ENCODE results near the gene OTUD7B. TPM values are rescaled to one million over a fixed set of nuclear protein-coding genes. Genes with fewer than 3 reads are reported as not detected.

OTUD7B gene
- total and polyA plus RNA-seq, 10 of the 15 experiments (the other 5 are each of a cell fraction or from before 2014, with no cell fraction given): 1.7 to 24.9 (median 6.6) TPM

DNA sequence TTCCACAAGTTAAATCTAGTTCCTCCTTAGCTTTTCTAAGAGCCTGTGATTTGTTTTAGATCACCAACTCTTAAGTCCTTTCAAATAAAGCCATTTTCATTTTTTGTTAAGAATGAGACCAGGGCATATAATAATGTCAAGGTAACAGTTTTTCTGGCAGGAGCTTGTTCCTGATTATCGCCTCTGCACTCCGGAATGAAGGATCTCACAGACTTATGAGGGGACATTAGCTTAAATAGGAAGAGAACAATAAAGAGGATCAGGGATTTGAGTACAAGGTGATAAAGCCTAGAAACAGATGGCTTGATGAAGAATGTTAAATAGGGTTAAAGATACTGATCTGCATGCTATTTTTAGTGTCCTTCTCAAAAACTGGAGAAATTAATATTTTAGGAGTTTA, 13.6 kb upstream of the OTUD7B start (continued):
- no peak for TF ChIP-seq MYB (IDR thresholded peaks at IDR 0.05; ENCODE audit: borderline replicate concordance, low read depth, low read length)
- TF ChIP-seq, protein P1, sequence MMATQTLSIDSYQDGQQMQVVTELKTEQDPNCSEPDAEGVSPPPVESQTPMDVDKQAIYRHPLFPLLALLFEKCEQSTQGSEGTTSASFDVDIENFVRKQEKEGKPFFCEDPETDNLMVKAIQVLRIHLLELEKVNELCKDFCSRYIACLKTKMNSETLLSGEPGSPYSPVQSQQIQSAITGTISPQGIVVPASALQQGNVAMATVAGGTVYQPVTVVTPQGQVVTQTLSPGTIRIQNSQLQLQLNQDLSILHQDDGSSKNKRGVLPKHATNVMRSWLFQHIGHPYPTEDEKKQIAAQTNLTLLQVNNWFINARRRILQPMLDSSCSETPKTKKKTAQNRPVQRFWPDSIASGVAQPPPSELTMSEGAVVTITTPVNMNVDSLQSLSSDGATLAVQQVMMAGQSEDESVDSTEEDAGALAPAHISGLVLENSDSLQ (IDR thresholded peaks at IDR 0.05): no peak
- TF ChIP-seq, protein P2, sequence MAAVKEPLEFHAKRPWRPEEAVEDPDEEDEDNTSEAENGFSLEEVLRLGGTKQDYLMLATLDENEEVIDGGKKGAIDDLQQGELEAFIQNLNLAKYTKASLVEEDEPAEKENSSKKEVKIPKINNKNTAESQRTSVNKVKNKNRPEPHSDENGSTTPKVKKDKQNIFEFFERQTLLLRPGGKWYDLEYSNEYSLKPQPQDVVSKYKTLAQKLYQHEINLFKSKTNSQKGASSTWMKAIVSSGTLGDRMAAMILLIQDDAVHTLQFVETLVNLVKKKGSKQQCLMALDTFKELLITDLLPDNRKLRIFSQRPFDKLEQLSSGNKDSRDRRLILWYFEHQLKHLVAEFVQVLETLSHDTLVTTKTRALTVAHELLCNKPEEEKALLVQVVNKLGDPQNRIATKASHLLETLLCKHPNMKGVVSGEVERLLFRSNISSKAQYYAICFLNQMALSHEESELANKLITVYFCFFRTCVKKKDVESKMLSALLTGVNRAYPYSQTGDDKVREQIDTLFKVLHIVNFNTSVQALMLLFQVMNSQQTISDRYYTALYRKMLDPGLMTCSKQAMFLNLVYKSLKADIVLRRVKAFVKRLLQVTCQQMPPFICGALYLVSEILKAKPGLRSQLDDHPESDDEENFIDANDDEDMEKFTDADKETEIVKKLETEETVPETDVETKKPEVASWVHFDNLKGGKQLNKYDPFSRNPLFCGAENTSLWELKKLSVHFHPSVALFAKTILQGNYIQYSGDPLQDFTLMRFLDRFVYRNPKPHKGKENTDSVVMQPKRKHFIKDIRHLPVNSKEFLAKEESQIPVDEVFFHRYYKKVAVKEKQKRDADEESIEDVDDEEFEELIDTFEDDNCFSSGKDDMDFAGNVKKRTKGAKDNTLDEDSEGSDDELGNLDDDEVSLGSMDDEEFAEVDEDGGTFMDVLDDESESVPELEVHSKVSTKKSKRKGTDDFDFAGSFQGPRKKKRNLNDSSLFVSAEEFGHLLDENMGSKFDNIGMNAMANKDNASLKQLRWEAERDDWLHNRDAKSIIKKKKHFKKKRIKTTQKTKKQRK (IDR thresholded peaks at IDR 0.05; ENCODE audit: low read depth, low read length): no peak

DNA sequence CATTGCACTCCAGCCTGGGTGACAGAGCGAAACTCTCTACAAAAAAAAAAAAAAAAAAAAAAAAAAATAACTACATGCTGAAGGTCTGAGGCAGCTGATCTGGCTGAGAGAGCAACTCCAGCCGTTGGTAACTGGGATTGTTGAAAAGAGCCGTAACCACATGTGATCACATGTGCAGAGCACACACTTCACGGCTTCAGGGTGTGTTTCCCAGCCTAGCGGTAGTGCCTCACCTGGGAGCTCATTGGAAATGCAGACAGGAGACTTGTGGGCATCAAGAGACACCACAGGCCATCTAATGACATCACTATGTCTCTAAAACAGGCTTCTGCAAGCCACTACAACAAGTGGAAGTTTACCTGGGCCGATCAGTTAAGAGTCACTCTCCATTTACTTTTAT, 11.8 kb upstream of the OTUD7B start:
- Histone ChIP-seq H3K4me2 (ENCODE audit: control insufficient read depth, insufficient read depth) (no peak overlapping the region), H3K27ac (ENCODE audit: control insufficient read depth, insufficient read depth) (no peak overlapping the region), H3K27me3 (replicated peaks in 1 of 2; ENCODE audit: control insufficient read depth in 2 of 2, insufficient read depth in 2 of 2, low read length in 1 of 2) (no peaks in the 10 kb centered on the region), H3K9ac (ENCODE audit: control insufficient read depth, insufficient read depth, low read length) (no peak overlapping the region), H3K36me3 (ENCODE audit: control insufficient read depth in 2 of 2, insufficient read depth in 2 of 2, low read length in 1 of 2) (no peaks in the 10 kb centered on the region), H2AFZ (ENCODE audit: control insufficient read depth, low read depth, low read length) (no peak overlapping the region), H4K20me1 (ENCODE audit: control insufficient read depth, insufficient read depth) (no peaks in the 10 kb centered on the region), H3K4me3 (no peak overlapping the region), H3K9me3 (replicated peaks; ENCODE audit: control insufficient read depth, insufficient read depth, low read length) (no peaks in the 10 kb centered on the region), H3K79me2 (ENCODE audit: control insufficient read depth, insufficient read depth, low read length) (no peaks in the 10 kb centered on the region), H3K4me1 (ENCODE audit: control insufficient read depth, insufficient read depth, low read length) (peaks cover 12% of the 10 kb centered on the region)
- SMC1A ChIA-PET (ENCODE audit: uncharacterized antibody, unreplicated experiment): interaction anchor here (1.1 kb wide), 1 partner anchor 60 kb away, joined by 3 read pairs; no protein-coding TSS in a partner anchor
- DNase-seq (ENCODE audit: low read depth, low spot score): no peak
- RAD21 ChIA-PET (ENCODE audit: unreplicated experiment): no interaction called here
- intact Hi-C loops (cut with micrococcal nuclease; ENCODE audit: unreplicated experiment) (no loop called here), in situ Hi-C loops (cut with MboI) (no loop called here)
- no peak for FAIRE-seq
- POLR2A ChIA-PET: no interaction called here
- CTCF ChIA-PET: no interaction called here
- TF ChIP-seq HDAC6 (IDR thresholded peaks at IDR 0.05; ENCODE audit: unreplicated experiment): no peak
- TF ChIP-seq, protein P3, sequence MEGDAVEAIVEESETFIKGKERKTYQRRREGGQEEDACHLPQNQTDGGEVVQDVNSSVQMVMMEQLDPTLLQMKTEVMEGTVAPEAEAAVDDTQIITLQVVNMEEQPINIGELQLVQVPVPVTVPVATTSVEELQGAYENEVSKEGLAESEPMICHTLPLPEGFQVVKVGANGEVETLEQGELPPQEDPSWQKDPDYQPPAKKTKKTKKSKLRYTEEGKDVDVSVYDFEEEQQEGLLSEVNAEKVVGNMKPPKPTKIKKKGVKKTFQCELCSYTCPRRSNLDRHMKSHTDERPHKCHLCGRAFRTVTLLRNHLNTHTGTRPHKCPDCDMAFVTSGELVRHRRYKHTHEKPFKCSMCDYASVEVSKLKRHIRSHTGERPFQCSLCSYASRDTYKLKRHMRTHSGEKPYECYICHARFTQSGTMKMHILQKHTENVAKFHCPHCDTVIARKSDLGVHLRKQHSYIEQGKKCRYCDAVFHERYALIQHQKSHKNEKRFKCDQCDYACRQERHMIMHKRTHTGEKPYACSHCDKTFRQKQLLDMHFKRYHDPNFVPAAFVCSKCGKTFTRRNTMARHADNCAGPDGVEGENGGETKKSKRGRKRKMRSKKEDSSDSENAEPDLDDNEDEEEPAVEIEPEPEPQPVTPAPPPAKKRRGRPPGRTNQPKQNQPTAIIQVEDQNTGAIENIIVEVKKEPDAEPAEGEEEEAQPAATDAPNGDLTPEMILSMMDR (IDR thresholded peaks at IDR 0.05 in 2 of 3, conservative IDR thresholded peaks at IDR 0.05 in 1 of 3; ENCODE audit: control insufficient read depth in 2 of 3, extremely low read depth in 1 of 3, insufficient read depth in 1 of 3, low read depth in 3 of 3, low read length in 3 of 3): 0 out of 6 replicates have a peak, but pooled peaks of 1 of the 3 experiments have one; percentile 3
- no TSS peak for BruUV-seq (replicated peaks)
- 84% methylated on average over 5 of the region's 6 CpGs for WGBS (ENCODE audit: insufficient coverage, insufficient replicate concordance, low lambda C conversion rate, missing lambda C conversion rate)
- ATAC-seq: no peak
